ENCODE results near the gene MGAT5.

The MGAT5 gene

DNA sequence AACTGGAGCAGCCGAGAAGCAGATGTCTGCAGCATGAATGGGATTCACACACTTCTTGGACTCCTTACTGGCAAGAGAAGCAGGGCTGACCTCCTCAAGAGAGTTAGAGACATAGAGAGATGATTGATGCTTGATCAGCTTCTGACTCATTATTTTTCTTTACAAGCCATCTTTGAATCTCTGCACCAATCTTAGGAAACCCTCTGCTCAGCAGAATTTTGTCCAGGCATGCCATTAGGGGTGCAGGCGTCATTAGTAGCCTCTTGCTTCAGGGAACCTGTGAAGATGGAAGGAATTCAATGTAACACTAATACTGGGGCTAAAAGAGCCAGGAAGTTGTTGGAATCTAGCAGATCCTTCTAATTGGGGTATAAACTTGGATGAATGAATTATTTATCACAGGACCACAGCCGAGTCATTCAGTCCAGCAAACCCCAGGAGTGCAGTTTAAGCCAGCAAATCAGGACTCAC lies 151.8 kb downstream of the MGAT5 start:
- no peak for DNase-seq

DNA sequence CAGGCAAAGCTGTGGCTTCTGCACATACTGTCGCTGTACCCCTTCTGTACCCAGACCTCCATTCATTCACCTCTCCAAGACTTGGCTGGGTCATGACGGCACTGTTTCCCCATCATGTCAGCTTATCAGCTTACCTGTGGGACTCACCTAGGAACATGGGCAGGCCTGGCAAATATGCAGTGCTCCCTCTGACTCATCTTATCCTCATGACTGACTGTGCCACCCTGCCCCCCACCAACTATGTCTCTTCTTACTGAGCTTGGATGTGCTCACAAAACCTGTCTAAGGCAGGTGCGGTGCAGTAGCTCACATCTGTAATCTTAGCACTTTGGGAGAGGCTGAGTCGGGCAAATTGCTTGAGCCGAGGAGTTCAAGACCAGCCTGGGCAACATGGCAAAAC lies 152.4 kb downstream of the MGAT5 start:
- DNase-seq = no peak

DNA sequence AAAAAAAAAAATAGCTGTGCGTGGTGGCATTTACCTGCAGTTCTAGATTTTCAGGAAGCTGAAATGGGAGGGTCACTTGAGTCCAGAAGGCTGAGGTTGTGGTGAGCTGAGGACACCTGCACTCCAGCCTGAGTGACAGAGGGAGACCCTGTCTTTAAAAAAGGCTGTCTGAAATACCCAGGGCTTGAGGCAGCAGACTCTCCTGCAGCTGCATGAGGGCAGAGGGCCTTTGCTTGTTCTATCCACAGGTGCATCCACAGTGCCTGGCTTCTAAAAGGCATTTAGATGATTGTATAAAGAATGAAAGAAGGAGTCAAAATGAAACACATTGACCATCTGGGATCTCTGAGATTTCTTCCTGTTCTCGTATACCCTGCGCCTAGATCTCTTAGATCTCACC lies 152.9 kb downstream of the MGAT5 start:
- DNase-seq = no peak

DNA sequence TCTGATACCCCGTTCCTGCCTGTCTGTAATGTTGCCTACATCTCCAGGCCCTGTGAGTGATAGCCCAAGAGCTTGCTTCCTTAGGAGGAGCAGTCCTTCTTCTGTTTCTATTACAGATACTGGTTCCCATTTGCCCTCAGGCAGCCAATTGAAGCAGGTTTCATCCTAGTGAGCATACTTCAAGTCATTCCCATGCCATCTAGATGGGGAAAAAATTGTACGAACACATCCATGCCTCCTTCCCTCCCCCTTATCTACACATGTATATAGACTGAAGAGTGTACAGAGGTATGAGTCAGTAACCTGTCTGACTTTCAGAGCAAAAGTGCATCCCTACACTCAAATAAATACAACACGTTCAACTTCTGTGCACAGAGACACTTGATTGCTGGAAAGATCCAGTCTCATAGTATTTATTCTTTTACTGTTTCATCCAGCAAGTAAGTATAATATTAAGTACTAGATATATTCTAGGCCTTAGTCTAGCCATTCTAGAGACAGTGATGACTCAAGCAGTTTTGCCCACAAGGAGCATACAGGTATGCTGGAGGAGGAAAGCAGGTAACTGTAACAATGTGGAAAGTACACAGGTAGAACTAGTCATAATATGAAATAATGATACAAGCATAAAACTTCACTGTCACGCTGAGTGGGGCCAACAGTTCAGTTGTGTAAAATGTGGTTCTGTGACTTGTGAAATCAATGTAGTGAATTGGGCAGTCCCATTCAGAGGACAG lies 153.4 kb downstream of the MGAT5 start:
- DNase-seq = no peak

DNA sequence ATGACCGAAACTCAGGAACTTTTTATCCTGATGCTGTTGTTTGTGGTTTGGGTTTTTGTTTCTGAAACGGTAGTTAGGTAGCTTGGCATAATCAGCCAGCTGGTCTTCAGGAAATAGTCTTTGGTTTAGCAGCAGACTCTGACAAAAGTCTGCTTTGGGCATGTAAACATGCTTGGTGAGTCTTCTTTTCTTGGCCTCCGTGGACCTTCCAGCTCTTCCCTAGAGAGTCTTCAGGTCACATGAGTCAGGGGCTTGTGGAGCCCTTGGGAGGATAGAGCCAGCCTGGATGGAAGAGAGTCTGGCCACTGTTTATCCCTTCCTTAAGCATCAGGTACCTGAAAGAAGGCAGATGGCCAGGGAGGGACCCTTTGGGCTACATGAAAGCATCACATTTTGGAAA lies 154.5 kb downstream of the MGAT5 start:
- DNase-seq = no peak

DNA sequence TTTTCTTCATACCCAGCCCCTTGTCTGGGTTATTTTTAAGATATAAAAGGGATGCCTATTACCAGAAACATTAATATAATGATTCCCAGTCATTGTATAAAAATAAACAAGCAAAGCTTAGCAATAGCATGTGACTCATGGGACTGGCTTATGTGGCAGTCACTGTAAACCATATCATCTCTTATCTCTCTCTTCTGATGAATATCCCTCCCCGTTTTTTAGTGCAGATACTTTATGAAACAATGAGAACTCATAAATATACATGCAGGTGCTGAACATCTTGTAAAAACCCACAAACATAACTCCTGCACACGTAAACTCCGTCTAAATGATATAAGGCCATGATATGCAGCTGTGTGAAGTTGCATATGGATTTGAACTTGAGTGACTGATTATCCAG lies 154.9 kb downstream of the MGAT5 start:
- no peak for DNase-seq

DNA sequence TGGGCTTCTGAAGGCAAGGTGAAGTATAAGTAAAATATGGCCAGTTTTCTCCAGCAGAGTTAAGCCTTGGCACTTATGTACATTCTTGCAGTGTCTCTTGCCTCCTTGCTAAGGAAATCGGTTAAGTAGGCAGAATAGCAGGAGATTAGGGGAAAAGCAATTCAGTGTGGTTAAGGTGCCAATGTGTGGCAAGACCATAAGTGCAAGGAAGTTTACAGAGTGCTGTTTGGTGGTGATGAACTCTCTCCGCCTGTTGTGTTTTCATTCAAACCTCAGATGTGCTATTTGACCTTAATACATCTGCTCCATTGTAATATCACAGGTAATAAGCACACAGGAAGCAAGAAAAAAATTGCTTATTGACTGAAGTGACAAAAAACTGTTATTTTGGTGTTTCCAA lies 156.1 kb downstream of the MGAT5 start:
- DNase-seq = no peak

DNA sequence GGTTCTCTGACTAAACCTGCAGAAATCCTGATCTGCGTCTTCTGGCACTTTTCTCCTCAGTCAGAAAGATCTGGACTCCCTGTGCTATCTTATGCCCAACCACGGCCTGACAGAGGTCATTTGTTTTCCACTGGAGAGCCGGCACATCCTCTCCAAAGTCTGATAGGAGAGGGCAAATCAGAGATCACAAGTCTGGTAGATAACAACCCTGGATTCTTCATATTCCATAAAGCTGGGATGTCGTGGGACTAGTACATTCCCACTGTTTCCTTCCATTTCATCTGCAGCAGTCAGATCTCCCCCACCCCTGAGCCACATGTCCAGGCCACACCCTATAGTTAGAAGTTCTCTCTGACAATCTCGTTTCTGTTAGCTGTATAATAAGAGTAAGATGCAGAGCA lies 157.0 kb downstream of the MGAT5 start:
- DNase-seq = no peak

DNA sequence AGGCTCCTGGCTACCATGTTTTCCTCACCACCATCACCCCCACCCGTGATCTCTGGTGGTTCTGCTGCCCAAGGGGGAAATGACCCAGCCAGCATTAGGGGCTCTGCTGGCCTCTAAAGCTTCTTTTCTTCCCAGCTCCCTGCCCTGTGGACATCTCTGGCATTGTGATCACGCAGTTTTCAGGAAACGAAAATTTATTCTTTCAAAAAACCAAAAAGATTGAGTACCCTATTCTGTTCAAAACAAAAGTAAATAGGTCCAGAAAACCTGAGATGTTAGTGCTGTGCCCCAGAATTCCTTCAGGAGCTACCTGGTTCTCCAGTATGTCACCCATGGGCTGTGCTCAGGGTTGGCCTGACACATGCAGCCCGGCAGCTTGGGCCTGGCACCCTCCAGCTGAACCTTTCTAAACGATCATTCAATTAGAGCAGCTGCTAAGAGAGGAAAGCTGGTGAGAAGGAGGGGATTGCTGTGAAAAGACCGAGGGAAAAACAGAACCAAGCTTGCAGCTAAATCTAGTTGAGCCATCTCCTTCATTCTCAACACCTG lies 157.5 kb downstream of the MGAT5 start:
- DNase-seq = no peak

DNA sequence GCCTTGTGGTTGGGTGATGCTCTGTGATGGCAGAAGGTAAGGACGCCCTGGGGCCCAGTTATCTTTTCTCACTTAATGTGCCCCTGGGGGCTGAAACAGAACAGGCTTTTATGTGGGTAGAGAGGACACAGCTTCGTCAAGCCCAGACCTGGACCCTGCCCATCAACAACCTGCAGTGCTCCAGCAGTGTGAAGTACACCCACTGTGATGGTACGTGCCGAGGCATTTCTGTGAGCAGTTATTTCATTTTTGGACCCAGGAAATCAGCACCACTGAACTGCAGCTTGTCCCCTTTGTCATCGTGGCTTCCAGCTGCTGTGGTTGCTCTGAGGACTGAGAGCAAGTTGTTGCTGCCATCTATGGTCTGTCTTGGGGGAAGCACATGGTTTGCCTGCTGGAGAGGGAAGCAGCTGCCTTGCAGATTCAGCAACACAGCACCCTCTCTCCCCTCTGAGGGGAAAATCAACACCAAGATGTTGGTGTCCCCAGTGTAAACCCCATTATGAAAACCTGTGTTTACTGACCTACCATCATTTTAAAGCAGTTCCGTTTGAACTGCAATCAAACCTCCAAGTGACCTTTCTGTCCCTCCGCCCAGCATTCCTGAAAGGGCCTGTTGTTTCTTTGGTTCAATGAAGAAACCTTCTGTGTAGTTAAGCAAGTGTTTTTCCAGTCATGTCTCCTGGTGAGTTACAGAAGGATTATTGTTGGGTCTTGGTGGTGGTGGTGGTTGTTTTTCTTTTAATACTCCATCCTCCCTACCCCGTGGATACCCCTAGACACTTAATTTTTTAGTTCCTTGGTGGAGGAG lies 158.2 kb downstream of the MGAT5 start:
- DNase-seq = peak; percentile 66 to 73

DNA sequence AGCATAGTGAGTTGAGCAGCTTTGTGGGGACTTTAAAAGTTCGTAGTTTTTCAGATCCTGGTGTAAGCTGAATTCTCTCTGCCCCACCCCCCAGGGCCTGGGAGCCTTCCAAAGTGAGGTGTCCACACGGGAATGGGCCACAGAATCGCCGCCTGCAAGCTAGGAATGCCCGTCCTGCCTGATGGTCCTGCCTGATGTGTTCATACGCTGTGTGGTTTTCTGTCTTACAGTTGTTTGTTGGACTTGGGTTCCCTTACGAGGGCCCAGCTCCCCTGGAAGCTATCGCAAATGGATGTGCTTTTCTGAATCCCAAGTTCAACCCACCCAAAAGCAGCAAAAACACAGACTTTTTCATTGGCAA lies 158.7 kb downstream of the MGAT5 start:
- no peak for DNase-seq

DNA sequence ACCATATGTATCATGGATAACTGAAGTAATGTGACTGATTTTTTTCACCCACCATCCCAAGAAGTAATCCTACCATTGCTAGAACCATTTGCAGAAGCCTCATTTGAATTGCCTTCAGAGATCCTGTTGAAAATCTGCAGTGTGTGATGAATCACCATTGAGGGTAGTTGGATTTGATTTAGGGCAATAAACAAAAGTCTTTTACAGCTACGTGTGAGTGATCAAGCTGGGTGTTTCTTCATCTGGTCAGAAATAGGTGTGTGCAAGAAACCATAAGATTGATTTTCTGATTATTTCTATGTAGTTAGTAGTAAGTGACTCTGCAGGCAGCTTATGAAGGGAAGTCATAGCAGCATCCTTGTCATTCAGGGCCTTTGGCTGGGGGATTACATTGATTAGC lies 159.6 kb downstream of the MGAT5 start:
- no peak for DNase-seq

DNA sequence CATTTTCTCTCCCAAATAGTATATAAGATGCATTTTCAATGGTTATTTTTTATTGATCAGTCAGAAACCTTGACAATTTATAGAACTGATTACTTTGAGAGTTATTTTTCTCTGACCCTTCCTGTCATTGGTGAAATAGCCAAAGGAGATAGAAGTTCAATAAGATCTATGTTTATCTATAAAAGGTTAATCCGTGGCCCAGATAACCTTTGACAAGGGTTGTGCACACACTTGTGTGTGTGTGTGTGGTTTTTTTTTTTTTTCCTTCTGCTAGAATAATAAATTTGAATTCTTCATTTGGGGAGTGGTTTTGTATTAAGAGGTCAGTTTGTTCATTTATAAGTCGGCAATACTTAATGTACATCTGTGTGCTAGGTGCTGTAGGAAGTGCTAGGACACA lies 160.0 kb downstream of the MGAT5 start:
- DNase-seq = no peak

DNA sequence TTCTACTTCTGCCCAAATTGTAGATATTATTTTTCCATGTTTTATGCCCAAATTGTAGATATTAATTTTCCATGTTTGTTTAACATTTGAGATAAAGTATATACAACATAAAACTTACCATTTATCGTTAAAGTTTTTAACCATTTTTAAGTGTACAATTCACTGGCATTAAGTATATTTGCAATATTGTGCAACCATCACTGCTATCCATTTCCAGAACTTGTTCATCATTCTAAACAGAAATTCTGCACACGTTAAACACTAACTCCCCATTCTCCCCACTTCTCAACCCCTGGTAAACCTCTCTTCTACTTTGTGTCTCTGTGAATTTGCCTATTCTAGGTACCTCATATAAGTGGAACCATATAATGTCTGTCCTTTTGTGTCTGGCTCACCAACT lies 162.1 kb downstream of the MGAT5 start:
- no peak for DNase-seq

DNA sequence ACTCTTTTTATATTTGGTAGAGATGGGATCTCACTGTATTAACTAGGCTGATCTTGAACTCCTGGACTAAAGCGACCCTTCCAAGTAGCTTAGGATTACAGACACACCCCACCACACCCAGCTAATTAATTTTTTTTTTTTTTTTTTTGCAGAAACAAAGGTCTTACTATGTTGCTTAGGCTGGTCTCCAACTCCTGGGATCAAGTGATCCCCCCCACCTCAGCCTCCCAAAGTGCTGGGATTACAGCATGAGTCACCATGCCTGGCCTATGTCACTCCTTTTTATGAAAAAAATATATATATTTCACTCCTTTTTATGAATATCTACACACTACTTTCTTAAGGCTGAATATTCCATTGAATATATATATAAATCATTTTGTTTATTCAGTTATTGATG lies 162.8 kb downstream of the MGAT5 start:
- DNase-seq = no peak

DNA sequence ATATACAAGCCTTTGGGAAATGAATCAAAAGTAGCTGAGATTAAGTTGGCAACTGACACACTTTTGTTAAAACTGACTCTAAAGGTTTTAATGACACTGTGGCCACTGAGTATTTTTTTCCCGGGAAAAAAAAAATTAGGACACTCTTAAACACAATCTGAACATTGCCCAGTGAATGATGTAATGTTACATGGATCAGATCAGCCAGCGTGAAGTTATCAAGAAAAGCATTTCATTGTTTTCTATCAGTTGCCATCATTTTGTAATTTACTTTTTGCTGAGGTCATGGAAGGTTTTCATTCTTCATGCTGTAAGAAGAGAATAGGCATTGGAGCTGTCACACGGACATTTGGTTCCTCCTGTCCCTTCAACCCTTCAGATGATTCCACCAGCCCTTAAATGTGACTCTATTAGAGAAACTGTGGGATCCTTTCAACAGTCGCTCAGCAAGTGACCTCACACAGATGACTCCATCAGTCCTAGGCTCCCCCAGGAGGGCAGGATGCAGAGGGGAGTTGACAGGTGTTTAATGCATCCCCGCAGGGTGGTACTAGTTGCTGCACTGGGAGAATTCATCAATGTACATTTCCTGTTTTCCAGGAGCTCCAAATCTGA lies 164.2 kb downstream of the MGAT5 start:
- DNase-seq = no peak

DNA sequence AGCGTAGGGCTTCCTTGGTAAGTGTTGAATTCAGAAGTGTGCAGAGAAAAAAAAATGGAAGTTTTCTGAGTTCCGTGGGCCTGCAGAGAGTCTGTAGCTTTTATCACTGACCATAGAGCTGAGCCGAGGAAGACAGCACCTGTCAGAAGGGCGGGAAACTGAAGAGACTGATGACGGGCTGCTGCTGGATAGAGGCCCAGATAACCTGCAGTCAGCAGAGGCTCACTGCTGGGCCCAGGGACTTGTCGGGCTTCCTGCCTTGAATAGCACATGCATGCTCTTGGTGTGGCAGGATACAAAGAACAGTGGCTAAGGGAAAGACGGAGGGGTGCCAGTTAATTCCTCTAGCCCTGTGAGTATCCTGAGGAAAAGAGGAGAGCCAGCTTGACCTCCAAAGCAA lies 166.4 kb downstream of the MGAT5 start:
- no peak for DNase-seq

DNA sequence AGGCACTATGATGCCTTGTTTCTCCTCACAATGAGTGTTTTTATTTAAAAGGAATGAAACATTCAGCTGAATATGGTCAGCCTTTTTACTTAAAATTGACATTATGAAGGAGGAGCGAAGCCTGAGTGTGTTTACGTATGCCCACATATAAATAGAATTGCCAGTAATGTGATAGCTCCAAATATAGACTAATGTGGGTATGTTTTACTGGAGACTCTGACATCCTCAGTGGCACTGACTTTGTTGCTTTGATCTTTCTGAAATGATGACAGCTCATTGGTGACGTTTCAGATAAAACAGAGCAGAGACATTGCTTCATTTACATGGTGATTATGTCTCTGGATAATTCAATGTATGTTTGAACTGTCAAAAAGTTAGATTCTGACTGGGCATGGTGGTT lies 167.0 kb downstream of the MGAT5 start:
- no peak for DNase-seq

DNA sequence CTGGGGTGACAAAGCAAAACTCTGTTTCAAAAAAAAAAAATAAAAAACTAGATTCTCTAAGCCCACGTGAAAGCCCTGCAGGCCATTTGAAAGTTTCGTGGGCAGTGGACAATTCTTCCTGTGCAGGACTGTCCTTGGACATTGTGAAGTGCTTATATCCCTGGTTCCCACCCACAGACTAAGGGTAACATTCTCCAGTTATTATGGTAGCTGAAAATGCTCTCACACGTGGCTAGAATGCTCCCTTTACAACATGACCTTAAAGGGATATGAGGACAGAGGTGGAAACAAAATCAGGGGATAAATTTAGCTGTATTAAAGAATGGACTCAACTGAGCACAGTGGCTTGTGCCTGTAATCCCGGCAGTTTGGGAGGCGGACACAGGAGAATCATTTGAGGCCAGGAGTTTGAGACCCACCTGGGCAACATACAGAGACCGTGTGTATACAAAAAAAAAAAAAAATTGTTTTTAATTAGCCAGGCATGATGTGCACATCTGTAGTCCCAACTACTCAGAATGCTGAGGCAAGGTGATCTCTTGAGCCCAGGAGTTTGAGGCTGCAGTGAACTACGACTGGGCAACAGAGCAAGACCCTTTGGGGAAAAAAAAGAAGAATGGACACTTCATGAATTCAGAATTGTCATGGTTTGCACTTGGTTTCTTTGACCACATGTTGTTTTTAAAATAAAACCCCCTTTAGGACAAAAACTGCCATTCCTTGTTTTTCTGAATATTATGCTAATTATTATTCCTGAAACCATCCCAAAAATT lies 167.9 kb downstream of the MGAT5 start:
- no peak for DNase-seq

DNA sequence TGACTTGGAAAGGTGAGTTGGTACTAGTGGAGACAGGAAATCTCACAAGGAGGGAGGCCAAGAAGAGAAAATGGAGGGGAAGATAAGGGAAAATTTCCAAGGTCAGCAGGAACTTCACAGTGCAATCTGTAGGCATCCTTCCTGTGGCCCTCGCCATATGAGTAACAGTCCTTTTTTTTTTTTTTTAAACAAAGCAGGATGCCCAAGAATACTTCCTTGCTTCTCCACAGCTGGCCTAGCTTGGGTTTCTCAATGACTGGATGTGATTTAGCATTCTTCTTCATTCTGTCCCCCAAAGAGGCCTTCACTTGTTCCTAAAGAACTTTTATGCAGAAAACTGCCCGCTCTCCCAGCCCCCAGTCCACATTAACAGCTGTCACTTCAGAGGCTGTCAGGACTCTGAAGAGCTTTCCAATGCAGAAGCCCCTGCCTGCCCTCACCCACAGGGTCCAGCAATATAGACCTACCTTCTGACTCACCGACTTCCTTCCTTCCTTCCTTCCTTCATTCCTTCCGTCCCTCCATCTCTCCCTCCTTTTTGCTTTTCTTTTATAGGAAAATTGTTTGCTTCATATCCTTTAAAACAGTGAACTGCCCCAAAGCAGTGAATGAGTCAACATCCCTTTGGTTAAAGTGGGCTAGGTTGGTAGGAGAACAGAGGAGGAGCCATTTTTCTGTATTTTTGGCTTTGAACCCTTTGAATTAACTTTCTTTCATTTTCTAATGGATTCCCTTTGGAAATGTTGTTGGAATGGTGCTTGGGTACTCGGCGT lies 172.0 kb downstream of the MGAT5 start:
- no peak for DNase-seq

DNA sequence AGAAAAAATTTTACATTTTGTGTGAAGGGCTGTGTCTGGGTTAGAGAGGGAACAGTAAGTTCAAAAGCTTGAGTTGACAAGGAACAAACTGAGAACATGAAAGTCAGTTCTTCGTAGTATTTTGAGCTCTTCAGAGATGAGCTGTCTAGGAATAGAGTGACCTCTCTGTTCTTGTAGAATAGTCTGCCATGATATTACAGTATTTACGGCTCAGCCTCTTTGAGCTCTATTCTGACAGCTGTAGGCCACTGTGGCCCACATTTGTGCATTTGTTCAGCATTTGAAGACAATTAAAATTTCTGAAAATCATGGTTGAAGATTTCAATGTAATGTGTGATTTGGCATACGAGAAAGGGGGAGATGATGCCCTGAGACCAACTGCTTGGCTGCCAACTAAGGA lies 172.8 kb downstream of the MGAT5 start:
- no peak for DNase-seq

DNA sequence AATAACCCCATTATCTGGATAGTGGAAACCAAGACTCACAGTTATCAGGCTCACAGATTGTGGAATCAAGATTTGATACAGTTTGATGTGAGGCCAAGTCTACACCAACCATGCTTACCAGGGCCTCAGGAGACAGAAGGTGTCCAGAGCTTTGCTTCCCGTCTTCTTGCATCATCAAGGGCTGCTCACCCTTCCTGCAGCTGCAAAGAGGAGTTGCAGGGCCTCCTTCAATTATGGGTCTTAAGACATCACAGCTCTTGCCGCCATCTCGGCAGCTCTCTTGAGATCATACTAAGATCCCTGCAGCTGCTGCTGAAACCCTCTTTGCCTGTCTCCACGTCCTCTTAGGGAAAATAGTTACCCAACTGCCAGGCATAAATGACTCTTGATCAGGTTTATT lies 176.0 kb downstream of the MGAT5 start:
- DNase-seq = no peak
